ENCODE data around the gene POLG.

GRCh38 chr15:89346516-89347231 lies 12.1 kb upstream of the POLG start:
- TF ChIP-seq CTCF (optimal IDR thresholded peaks at IDR 0.05 in 1 of 3, IDR thresholded peaks at IDR 0.05 in 1 of 3, conservative IDR thresholded peaks at IDR 0.05 in 1 of 3; ENCODE audit: extremely low read depth in 1 of 3, insufficient read depth in 2 of 3, low read length in 3 of 3): no peak
- TF ChIP-seq EZH2 (IDR thresholded peaks at IDR 0.05; ENCODE audit: low read length): no peak
